A549 treated with RU486 at 1 μM for 4 hours (cell line): ENCODE measurements around the gene RPS6KB1. TPM values are rescaled to one million over a fixed set of nuclear protein-coding genes. Genes with fewer than 3 reads are reported as not detected.

Source experiments
- total RNA-seq: library from RNA; stranded (reverse); fragments of 200-300 nt; extraction: Qiagen RNA extraction; gene quantifications from 5 replicates; pipeline ENCODE4 v1.2.3, GENCODE V29; 2022; ENCODE audit warnings: low read depth

Gene RPS6KB1
- total RNA-seq = 44.1 to 55.5 TPM (median 49.4 TPM) in 5 replicates

DNA sequence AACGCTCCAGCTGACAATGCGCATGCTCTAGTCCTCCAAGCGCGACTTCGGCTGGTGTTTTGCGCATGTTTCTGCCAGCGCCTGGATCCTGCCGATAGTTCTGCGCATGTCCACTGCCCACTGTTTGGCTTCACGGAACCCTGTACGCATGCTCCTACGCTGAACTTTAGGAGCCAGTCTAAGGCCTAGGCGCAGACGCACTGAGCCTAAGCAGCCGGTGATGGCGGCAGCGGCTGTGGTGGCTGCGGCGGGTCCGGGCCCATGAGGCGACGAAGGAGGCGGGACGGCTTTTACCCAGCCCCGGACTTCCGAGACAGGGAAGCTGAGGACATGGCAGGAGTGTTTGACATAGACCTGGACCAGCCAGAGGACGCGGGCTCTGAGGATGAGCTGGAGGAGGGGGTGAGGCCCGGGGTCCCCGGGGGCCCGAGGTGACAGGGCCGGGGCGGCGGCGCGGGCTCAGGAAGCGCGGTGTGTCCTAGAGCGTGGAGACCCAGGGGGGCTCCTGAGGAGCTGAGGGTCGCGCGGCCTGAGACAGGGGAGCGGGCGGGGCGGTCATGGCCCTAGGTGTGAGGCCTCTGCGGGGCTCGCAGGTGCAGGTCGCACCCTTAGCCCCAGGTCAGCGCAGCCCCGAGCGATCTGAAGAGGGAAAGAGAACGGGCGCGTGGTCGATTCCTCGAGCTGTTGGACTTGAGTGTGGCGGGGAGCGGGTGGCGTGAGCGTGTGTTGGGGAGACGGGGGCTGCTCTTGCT lies at the start of gene RPS6KB1, which contains the start of gene TUBD1:
Gene RPS6KB1, plus strand, starts transcription at position 198 of the 752 bp plus-strand sequence. Its CDS starts 64 bp downstream, at position 262.
Gene TUBD1, minus strand, starts transcription at position 20 of the 752 bp plus-strand sequence. CDS start 1,941 bp downstream, outside the sequence.

DNA sequence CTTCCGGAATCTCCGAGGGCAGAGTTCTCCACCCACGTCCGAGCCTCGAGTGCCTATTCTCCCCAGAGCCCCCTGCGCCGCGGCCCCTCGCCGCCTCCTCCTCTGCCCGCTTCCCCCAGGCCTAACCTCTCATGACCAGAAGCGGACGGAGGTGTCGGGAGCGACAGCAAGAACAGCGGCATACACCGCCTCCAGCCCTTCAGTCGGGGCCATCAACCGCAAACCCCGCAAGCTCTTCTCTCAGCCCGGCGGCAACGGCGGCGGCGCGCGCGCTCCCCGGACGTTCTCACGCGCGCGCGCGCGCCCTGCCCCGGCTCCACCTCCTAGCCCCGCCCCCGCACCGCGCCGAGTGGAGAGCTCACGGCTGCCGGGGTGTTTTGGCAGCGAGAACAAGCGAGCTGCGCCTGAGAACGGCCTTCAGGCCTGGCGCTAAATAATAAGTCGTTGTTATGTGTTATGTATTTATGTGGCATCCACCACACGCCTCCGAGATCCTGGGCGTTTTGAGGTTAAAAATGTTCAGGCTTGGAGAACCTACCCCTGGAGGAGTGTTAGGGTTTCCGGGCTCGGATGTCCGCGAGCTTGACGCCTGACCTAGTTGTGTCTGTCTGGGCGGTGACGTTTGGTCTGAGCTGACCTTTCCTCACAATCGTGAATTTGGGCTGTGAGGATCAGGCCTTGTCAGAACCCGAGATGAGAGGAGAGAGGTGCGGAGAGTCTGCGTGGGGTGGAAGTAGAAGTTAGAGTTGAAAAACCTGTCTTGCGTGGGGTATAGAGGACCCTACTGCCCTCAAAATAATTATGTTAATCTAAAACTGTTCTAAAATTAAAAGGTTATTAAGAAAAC lies 71.8 kb downstream of the RPS6KB1 start, which contains the start of gene RNFT1:
Gene RNFT1, minus strand, starts transcription at position 259 of the 847 bp plus-strand sequence. Its CDS starts 77 bp downstream, at position 182.

Other genes with a start within 250 kb of the RPS6KB1 start
- 107 to 131 TPM (median 121 TPM) in 5 replicates for gene PTRH2, start 185.7 kb upstream of the RPS6KB1 start, total RNA-seq
- 131 to 231 TPM (median 174 TPM) in 5 replicates for gene VMP1, start 185.5 kb upstream of the RPS6KB1 start, total RNA-seq
- gene TUBD1, start 178 bp upstream of the RPS6KB1 start, total RNA-seq = 10.9 to 17.6 TPM (median 13.7 TPM) in 5 replicates
- 9.7 to 17.4 TPM (median 15.5 TPM) in 5 replicates for gene RNFT1, start 71.6 kb downstream of the RPS6KB1 start, total RNA-seq
- 17.7 to 21.7 TPM (median 20.0 TPM) in 5 replicates for gene HEATR6, start 185.8 kb downstream of the RPS6KB1 start, total RNA-seq